NCI-H446 treated with DMSO at 0.1 percent for 48 hours (cell line): ENCODE results near the gene BDH1.
"Not testable (repeated sequence)": the region's sequence is repeated elsewhere in the genome, so short reads cannot be mapped to it uniquely, and the experiment has no call there.

ENCODE experiments used
- DNase-seq: peaks from one replicate; lab custom pipeline; 2025; lab: John Stamatoyannopoulos, UW

Gene BDH1

GRCh38 chr3:197486861-197487260 lies 68.9 kb downstream of the BDH1 start:
- no peak for DNase-seq

- DNase-seq: no peak
Measured at GRCh38 chr3:197485143-197485542, 70.6 kb downstream of the BDH1 start.

- no peak for DNase-seq
Measured at GRCh38 chr3:197484204-197484901, 71.4 kb downstream of the BDH1 start.

GRCh38 chr3:197482001-197482400 lies 73.8 kb downstream of the BDH1 start:
- DNase-seq: no peak

- DNase-seq: no peak
Measured at GRCh38 chr3:197480320-197480719, 75.4 kb downstream of the BDH1 start.

- DNase-seq: peak; percentile 85
Measured at GRCh38 chr3:197478746-197479668, 76.8 kb downstream of the BDH1 start.

- not testable (repeated sequence) for DNase-seq
Measured at GRCh38 chr3:197477816-197478215, 78.0 kb downstream of the BDH1 start.

- DNase-seq: no peak
Measured at GRCh38 chr3:197475997-197476525, 79.7 kb downstream of the BDH1 start.

- DNase-seq: no peak
Measured at GRCh38 chr3:197475514-197475913, 80.3 kb downstream of the BDH1 start.

GRCh38 chr3:197472151-197472550 lies 83.6 kb downstream of the BDH1 start:
- no peak for DNase-seq

GRCh38 chr3:197471221-197472010 lies 84.4 kb downstream of the BDH1 start:
- no peak for DNase-seq

- peak; percentile 31 for DNase-seq
Measured at GRCh38 chr3:197468866-197469382, 86.8 kb downstream of the BDH1 start.

- DNase-seq: no peak
Measured at GRCh38 chr3:197468167-197468566, 87.6 kb downstream of the BDH1 start.

GRCh38 chr3:197466586-197467399 lies 89.0 kb downstream of the BDH1 start:
- peak; percentile 35 for DNase-seq

GRCh38 chr3:197465996-197466549 lies 89.7 kb downstream of the BDH1 start:
- no peak for DNase-seq

GRCh38 chr3:197465197-197465995 lies 90.4 kb downstream of the BDH1 start:
- no peak for DNase-seq

- DNase-seq: no peak
Measured at GRCh38 chr3:197464794-197465193, 91.0 kb downstream of the BDH1 start.

GRCh38 chr3:197463279-197463678 lies 92.5 kb downstream of the BDH1 start:
- DNase-seq: no peak

- no peak for DNase-seq
Measured at GRCh38 chr3:197462808-197463207, 93.0 kb downstream of the BDH1 start.

- DNase-seq: no peak
Measured at GRCh38 chr3:197460639-197461038, 95.1 kb downstream of the BDH1 start.
